ENCODE results near the gene WDFY3. TPM values are rescaled to one million over a fixed set of nuclear protein-coding genes. Genes with fewer than 3 reads are reported as not detected.
"Not testable (repeated sequence)": the region's sequence is repeated elsewhere in the genome, so short reads cannot be mapped to it uniquely, and the experiment has no call there.

Gene WDFY3
- total and polyA plus RNA-seq, 10 donors, result 1.6 to 208 (median 127) TPM

DNA sequence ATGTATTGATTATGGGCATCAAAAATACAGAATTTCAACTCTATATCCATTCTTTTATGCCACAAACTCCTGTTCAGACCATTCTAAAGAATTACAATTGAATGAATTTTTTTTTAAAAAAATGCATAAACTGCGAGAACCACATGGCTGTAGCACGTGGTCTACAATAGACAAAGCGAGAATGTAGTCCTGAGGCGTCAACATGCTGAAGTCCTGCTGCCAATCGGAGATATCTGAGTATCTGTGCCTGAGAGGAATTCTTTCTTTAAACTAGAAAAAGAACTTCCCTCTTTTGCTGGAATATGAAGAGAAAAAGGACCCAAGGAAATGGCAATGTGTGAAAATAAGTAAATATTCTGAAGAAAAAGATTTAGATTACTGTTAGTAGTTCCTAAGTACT is 277.9 kb downstream of the WDFY3 start:
- Histone ChIP-seq H3K36me3 (peaks cover 0 to 100% (median 26%) of the 10 kb centered on the region in 6 donors), H3K4me1 (peaks cover 0 to 8% (median 0%) of the 10 kb centered on the region in 6 donors), H3K27ac (no peak overlapping the region), H3K27me3 (replicated peaks in 1 of 7) (no peaks in the 10 kb centered on the region), H3K9me3 (no peaks in the 10 kb centered on the region), H3K4me3 (no peak overlapping the region)
- TF ChIP-seq POLR2A (IDR thresholded peaks at IDR 0.05) (no peak), POLR2AphosphoS5 (IDR thresholded peaks at IDR 0.05) (no peak)
- TF ChIP-seq, protein P1, sequence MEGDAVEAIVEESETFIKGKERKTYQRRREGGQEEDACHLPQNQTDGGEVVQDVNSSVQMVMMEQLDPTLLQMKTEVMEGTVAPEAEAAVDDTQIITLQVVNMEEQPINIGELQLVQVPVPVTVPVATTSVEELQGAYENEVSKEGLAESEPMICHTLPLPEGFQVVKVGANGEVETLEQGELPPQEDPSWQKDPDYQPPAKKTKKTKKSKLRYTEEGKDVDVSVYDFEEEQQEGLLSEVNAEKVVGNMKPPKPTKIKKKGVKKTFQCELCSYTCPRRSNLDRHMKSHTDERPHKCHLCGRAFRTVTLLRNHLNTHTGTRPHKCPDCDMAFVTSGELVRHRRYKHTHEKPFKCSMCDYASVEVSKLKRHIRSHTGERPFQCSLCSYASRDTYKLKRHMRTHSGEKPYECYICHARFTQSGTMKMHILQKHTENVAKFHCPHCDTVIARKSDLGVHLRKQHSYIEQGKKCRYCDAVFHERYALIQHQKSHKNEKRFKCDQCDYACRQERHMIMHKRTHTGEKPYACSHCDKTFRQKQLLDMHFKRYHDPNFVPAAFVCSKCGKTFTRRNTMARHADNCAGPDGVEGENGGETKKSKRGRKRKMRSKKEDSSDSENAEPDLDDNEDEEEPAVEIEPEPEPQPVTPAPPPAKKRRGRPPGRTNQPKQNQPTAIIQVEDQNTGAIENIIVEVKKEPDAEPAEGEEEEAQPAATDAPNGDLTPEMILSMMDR (IDR thresholded peaks at IDR 0.05 in 8 of 11, conservative IDR thresholded peaks at IDR 0.05 in 3 of 11), result no peak
- DNase-seq, result no peak
- WGBS, 5 donors, result 90 to 94% (median 92%) methylated on average over 5 of the region's 5 CpGs
- intact Hi-C loops (cut with DNase I; ENCODE audit: low total_unique reads), result no loop called here

GRCh38 chr4:84685105-84685504 is 281.4 kb downstream of the WDFY3 start:
- intact Hi-C loops (cut with DNase I; ENCODE audit: low total_unique reads), result no loop called here
- WGBS, 5 donors, result 71 to 94% (median 83%) methylated on average over 1 of the region's 1 CpG
- Histone ChIP-seq H3K36me3 (peaks cover 0 to 100% (median 25%) of the 10 kb centered on the region in 6 donors), H3K27me3 (replicated peaks in 1 of 7) (no peaks in the 10 kb centered on the region), H3K4me3 (no peak overlapping the region), H3K4me1 (peaks cover 0 to 19% (median 5%) of the 10 kb centered on the region in 6 donors), H3K27ac (no peak overlapping the region), H3K9me3 (no peaks in the 10 kb centered on the region)
- DNase-seq, result no peak
- TF ChIP-seq, protein P1 (IDR thresholded peaks at IDR 0.05 in 8 of 11, conservative IDR thresholded peaks at IDR 0.05 in 3 of 11), result no peak
- TF ChIP-seq POLR2A (IDR thresholded peaks at IDR 0.05), result no peak

- Histone ChIP-seq H3K36me3 (peaks cover 0 to 100% (median 25%) of the 10 kb centered on the region in 6 donors), H3K9me3 (no peaks in the 10 kb centered on the region), H3K4me3 (no peak overlapping the region), H3K27me3 (replicated peaks in 1 of 7) (no peaks in the 10 kb centered on the region), H3K4me1 (peaks cover 0 to 19% (median 5%) of the 10 kb centered on the region in 6 donors), H3K27ac (no peak overlapping the region)
- intact Hi-C loops (cut with DNase I; ENCODE audit: low total_unique reads), result no loop called here
- TF ChIP-seq POLR2A (IDR thresholded peaks at IDR 0.05) (no peak), POLR2AphosphoS5 (IDR thresholded peaks at IDR 0.05) (no peak)
- TF ChIP-seq, protein P1 (IDR thresholded peaks at IDR 0.05 in 8 of 11, conservative IDR thresholded peaks at IDR 0.05 in 3 of 11), result no peak
- 71 to 80% (median 79%) methylated on average over 3 of the region's 3 CpGs for WGBS, 5 donors
- no peak for DNase-seq
Measured at GRCh38 chr4:84684361-84684760, 282.1 kb downstream of the WDFY3 start.

GRCh38 chr4:84683064-84683850 is 283.2 kb downstream of the WDFY3 start:
- no peak overlapping the region for H3K4me3 ChIP-seq
- H3K9me3 ChIP-seq, result no peaks in the 10 kb centered on the region
- H3K36me3 ChIP-seq, result peaks cover 0 to 100% (median 30%) of the 10 kb centered on the region in 6 donors
- H3K4me1 ChIP-seq, result peaks cover 0 to 19% (median 5%) of the 10 kb centered on the region in 6 donors
- intact Hi-C loops (cut with DNase I; ENCODE audit: low total_unique reads), result no loop called here
- H3K27me3 ChIP-seq (replicated peaks in 1 of 7), result no peaks in the 10 kb centered on the region
- no peak for DNase-seq
- 81 to 91% (median 86%) methylated on average over 7 of the region's 7 CpGs for WGBS, 5 donors
- H3K27ac ChIP-seq, result peak overlapping the region in 1 of 8 donors; percentile 40
- TF ChIP-seq POLR2A (IDR thresholded peaks at IDR 0.05) (no peak), POLR2AphosphoS5 (IDR thresholded peaks at IDR 0.05) (no peak)
- TF ChIP-seq, protein P1 (IDR thresholded peaks at IDR 0.05 in 8 of 11, conservative IDR thresholded peaks at IDR 0.05 in 3 of 11), result no peak

GRCh38 chr4:84682661-84683060 is 283.8 kb downstream of the WDFY3 start:
- H3K9me3 ChIP-seq; H3K4me3 ChIP-seq; DNase-seq; intact Hi-C loops (cut with DNase I; ENCODE audit: low total_unique reads); H3K27me3 ChIP-seq (replicated peaks in 1 of 7): not testable (repeated sequence)
- peaks cover 0 to 19% (median 5%) of the 10 kb centered on the region in 6 donors for H3K4me1 ChIP-seq
- peak overlapping the region in 1 of 8 donors; percentile 40 for H3K27ac ChIP-seq
- 81 to 92% (median 85%) methylated on average over 4 of the region's 4 CpGs for WGBS, 5 donors
- H3K36me3 ChIP-seq, result peaks cover 0 to 100% (median 32%) of the 10 kb centered on the region in 6 donors

Data from spleen (tissue), 11 donors.